Transverse colon (tissue), 4 donors: ENCODE measurements around the gene SHB. TPM values are rescaled to one million over a fixed set of nuclear protein-coding genes. Genes with fewer than 3 reads are reported as not detected.
A peak's percentile ranks its signal among the peaks of the same experiment; 100 is the strongest.

ENCODE experiments used
- DNase-seq: peaks from one replicate; pipeline ENCODE4 v3.0.0-alpha.2; 2019
- H3K27ac ChIP-seq, 4 donors: fragments of 200-600 bp; sonication (generic); 2 replicates each; pipeline ENCODE4 v1.5.1; 2016 to 2018; ENCODE audit warnings: inconsistent platforms in 4 of 4
- H3K27me3 ChIP-seq: fragments of 200-600 bp; sonication (generic); 2 replicates; pipeline ENCODE4 v1.5.1; 2017; ENCODE audit warnings: inconsistent platforms
- H3K36me3 ChIP-seq, 4 donors: fragments of 200-600 bp; sonication (generic); 2 replicates each; pipeline ENCODE4 v1.5.1; 2017 to 2019; ENCODE audit warnings: inconsistent platforms in 4 of 4
- H3K4me1 ChIP-seq, 4 donors: fragments of 200-600 bp; sonication (generic); 2 replicates each; pipeline ENCODE4 v1.5.1; 2017 to 2020; ENCODE audit warnings: inconsistent platforms in 4 of 4
- H3K4me3 ChIP-seq, 4 donors: fragments of 200-600 bp; sonication (generic); 1 replicate in 1 of 4; 2 replicates in 3 of 4; pipeline versions ENCODE4 v1.5.1 to v1.6.1; 2017 to 2019; ENCODE audit warnings: inconsistent platforms in 4 of 4
- H3K9me3 ChIP-seq, 2 donors: fragments of 200-600 bp; sonication (generic); 2 replicates each; pipeline ENCODE4 v1.5.1; 2017 to 2019; ENCODE audit warnings: inconsistent platforms in 2 of 2
- EP300 ChIP-seq: sonication (generic); formaldehyde crosslinking; IDR thresholded peaks from one replicate; pipeline ENCODE4 v1.6.1; 2017; ENCODE audit warnings: antibody characterized with exemption, low read depth
- POLR2A ChIP-seq: fragments of 450-650 bp; IDR thresholded peaks from one replicate; pipeline ENCODE4 v1.6.1; 2016; ENCODE audit warnings: antibody characterized with exemption, mild to moderate bottlenecking, moderate library complexity
- POLR2AphosphoS5 ChIP-seq, 3 donors: sonication (generic); formaldehyde crosslinking; IDR thresholded peaks; one replicate each; pipeline ENCODE4 v1.6.1; 2016; ENCODE audit warnings: antibody characterized with exemption in 3 of 3
- WGBS, 2 donors: methylation state at CpG; one replicate each; pipeline ENCODE4 v1.1.5; 2018; ENCODE audit warnings: low coverage in 1 of 2; 5-methylcytosine and 5-hydroxymethylcytosine counted together
- in situ Hi-C, 4 donors: fragments of 200-750 bp; cut with MboI; loops; one replicate each; pipeline versions ENCODE4 v1.15.0 to v1.15.1; 2017; ENCODE audit warnings: low sequenced_read_pairs in 3 of 4, low pct_ligation_motif_present in 1 of 4, low pct_unique_long_range_greater_than_20kb in 1 of 4
- intact Hi-C: fragments of 100-400 bp; cut with DNase I; formaldehyde crosslinking; loops from one replicate; pipeline ENCODE4 v1.15.1; 2023; ENCODE audit warnings: low total_unique reads
- total RNA-seq, 4 donors: library from RNA; depleted of rRNA; stranded (reverse); fragments of >200 nt; gene quantifications; one replicate each; pipeline ENCODE4 v1.1.0, GENCODE V29; 2016
- TF ChIP-seq, protein P1 (sequence below), 5 experiments: fragments of 200-600 bp in 3 of 5; fragments of 450-650 bp in 2 of 5; sonication (generic) in 3 of 5; IDR thresholded peaks; 1 replicate in 2 of 5; 2 replicates in 3 of 5; pipeline ENCODE4 v1.5.1; 2016 to 2017; ENCODE audit warnings: antibody characterized with exemption in 5 of 5, inconsistent platforms in 3 of 5, mild to moderate bottlenecking in 2 of 5, moderate library complexity in 1 of 5

SHB gene
- total RNA-seq, 4 donors from 2014 or later: 11.9 to 33.7 (median 22.2) TPM

DNA sequence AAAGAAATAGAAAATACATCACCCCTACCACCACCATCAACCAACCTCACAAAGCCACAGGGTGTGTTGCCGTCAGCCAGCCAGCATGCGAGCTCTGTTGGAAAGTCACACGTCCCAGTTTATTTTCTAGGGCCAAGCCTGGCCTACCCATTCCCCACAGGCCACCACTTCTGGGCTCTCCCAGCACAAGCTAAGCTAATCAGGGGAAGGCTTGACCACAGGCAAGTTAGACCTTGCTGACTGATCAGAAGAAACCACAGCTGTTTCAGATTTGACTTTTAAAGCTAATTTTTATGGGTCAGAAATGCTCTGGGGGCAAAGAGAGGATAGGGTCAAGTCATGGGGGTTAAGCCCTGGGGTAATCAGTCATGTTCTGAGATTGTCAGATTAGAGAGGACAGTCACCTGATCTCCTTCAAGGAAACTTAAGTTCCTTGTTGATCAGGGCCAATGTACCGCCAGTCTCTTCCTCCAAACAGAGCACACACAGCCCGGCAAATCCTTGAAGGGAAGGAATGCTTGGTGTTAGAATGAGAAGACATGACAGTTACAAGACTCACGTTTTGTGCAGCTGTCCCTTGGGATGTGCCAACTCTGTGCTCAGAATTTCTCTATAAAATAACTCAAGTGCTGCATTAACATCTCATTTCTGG lies 7.6 kb downstream of the SHB start:
- Histone ChIP-seq H3K9me3 (no peaks in the 10 kb centered on the region), H3K4me1 (peaks cover 11 to 58% (median 40%) of the 10 kb centered on the region in 4 donors), H3K4me3 (no peak overlapping the region), H3K36me3 (no peaks in the 10 kb centered on the region), H3K27ac (peak overlapping the region in 3 of 4 donors; percentile 16 to 44 (median 38)), H3K27me3 (no peaks in the 10 kb centered on the region)
- intact Hi-C loops (no loop called here), in situ Hi-C loops (loop anchor here in 1 of 4 donors (25.0 kb wide), 3 partner anchors 149 to 599 kb away; partner anchors contain the start of genes FBXO10, SLC25A51, TOMM5 and ZBTB5)
- DNase-seq: no peak
- 66 to 68% methylated on average over 4 to 6 of the region's 6 CpGs for WGBS, 2 donors
- TF ChIP-seq POLR2AphosphoS5 (IDR thresholded peaks at IDR 0.05) (no peak), POLR2A (no peak), EP300 (no peak)
- TF ChIP-seq, protein P1, sequence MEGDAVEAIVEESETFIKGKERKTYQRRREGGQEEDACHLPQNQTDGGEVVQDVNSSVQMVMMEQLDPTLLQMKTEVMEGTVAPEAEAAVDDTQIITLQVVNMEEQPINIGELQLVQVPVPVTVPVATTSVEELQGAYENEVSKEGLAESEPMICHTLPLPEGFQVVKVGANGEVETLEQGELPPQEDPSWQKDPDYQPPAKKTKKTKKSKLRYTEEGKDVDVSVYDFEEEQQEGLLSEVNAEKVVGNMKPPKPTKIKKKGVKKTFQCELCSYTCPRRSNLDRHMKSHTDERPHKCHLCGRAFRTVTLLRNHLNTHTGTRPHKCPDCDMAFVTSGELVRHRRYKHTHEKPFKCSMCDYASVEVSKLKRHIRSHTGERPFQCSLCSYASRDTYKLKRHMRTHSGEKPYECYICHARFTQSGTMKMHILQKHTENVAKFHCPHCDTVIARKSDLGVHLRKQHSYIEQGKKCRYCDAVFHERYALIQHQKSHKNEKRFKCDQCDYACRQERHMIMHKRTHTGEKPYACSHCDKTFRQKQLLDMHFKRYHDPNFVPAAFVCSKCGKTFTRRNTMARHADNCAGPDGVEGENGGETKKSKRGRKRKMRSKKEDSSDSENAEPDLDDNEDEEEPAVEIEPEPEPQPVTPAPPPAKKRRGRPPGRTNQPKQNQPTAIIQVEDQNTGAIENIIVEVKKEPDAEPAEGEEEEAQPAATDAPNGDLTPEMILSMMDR (IDR thresholded peaks at IDR 0.05): no peak

DNA sequence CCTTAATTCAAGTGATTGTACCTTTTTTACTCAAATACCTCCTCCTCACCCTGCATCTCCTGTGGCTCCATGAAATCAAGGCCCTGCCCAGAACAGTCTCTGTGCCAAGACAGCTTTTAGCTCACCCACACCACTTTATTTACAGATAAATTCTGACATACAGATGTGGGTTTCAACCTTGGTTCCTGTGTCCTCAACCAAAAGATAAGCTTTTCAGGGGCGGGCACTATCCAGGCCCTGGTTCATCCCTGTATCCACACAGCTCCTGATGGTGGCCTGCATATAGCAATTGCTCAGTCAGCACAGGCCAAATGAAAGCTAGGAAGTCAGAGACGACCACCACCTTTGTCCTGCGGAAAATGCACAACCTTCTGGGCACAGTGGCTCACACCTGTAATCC lies 8.3 kb downstream of the SHB start:
- Histone ChIP-seq H3K9me3 (no peaks in the 10 kb centered on the region), H3K27ac (peak overlapping the region in 2 of 4 donors; percentile 19 to 30), H3K27me3 (no peaks in the 10 kb centered on the region), H3K36me3 (no peaks in the 10 kb centered on the region), H3K4me1 (peaks cover 4 to 51% (median 32%) of the 10 kb centered on the region in 4 donors), H3K4me3 (no peak overlapping the region)
- intact Hi-C loops (no loop called here), in situ Hi-C loops (loop anchor here in 1 of 4 donors (25.0 kb wide), 3 partner anchors 148 to 598 kb away; partner anchors contain the start of genes FBXO10, SLC25A51, TOMM5 and ZBTB5)
- TF ChIP-seq POLR2AphosphoS5 (IDR thresholded peaks at IDR 0.05) (no peak), EP300 (no peak), POLR2A (no peak)
- TF ChIP-seq, protein P1 (IDR thresholded peaks at IDR 0.05): no peak
- 94 to 100% methylated on average over 2 to 3 of the region's 3 CpGs for WGBS, 2 donors
- no peak for DNase-seq

DNA sequence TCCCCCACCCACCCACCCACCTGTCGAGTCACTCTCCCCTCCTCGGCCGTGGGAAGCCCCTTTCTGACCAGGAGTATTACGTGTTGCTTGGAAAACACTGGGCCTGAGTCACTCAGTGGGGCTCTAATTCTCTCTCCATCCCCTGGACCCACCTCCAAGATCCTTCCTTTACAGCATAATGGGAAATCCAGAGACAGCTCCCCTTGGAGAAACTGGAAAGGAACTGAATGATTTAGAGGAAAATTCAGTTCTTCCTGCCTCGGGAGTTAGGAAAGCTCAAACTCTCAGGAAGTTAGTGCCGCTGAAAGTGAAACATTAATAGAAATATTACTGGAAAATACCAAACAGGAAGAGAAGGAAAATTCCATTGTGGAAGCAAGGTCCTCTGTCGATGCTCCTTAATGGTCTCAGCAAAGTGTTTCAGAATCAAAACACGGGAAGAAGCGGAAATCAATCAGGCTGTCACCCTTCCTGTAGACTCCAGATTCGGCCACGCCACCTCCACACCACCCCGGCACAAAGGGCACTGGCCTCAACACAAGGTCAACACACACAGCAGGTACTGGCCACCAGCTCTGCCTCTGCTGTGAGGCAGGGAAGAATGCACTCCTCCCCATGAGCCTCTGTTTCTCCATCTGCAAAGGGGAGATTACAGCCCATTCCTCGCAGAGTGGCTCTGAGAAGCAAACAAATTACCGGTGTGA lies 9.6 kb downstream of the SHB start:
- DNase-seq: no peak
- Histone ChIP-seq H3K36me3 (no peaks in the 10 kb centered on the region), H3K9me3 (no peaks in the 10 kb centered on the region), H3K27me3 (no peaks in the 10 kb centered on the region), H3K4me3 (no peak overlapping the region), H3K27ac (peak overlapping the region in 3 of 4 donors; percentile 2 to 34 (median 29)), H3K4me1 (peaks cover 0 to 38% (median 23%) of the 10 kb centered on the region in 4 donors)
- in situ Hi-C loops (loop anchor here in 1 of 4 donors (25.0 kb wide), 3 partner anchors 147 to 597 kb away; partner anchors contain the start of genes FBXO10, SLC25A51, TOMM5 and ZBTB5), intact Hi-C loops (no loop called here)
- 84 to 88% methylated on average over 11 to 14 of the region's 14 CpGs for WGBS, 2 donors
- TF ChIP-seq POLR2AphosphoS5 (IDR thresholded peaks at IDR 0.05) (no peak), POLR2A (no peak), EP300 (no peak)
- TF ChIP-seq, protein P1 (IDR thresholded peaks at IDR 0.05): no peak
